Sigmoid colon (tissue), 7 donors: ENCODE data around the gene BCAS2. TPM values are rescaled to one million over a fixed set of nuclear protein-coding genes. Genes with fewer than 3 reads are reported as not detected.
"Not testable (repeated sequence)": the region's sequence is repeated elsewhere in the genome, so short reads cannot be mapped to it uniquely, and the experiment has no call there.

Experiments used
- DNase-seq: peaks from one replicate; pipeline ENCODE4 v3.0.0-alpha.2; 2019
- H3K27ac ChIP-seq, 4 donors: fragments of 200-600 bp; sonication (generic); one replicate each; pipeline ENCODE4 v1.5.1; 2016 to 2019; ENCODE audit warnings: mild to moderate bottlenecking in 1 of 4
- H3K27me3 ChIP-seq, 3 donors: fragments of 200-600 bp; sonication (generic); one replicate each; pipeline ENCODE4 v1.5.1; 2019; ENCODE audit warnings: mild to moderate bottlenecking in 1 of 3
- H3K36me3 ChIP-seq, 4 donors: fragments of 200-600 bp; sonication (generic); one replicate each; pipeline ENCODE4 v1.5.1; 2016 to 2019
- H3K4me1 ChIP-seq, 4 donors: fragments of 200-600 bp; sonication (generic); one replicate each; pipeline ENCODE4 v1.5.1; 2017 to 2019
- H3K4me3 ChIP-seq, 4 donors: fragments of 200-600 bp; sonication (generic); one replicate each; pipeline ENCODE4 v1.5.1; 2017 to 2019; ENCODE audit warnings: mild to moderate bottlenecking in 2 of 4, moderate library complexity in 1 of 4
- H3K9me3 ChIP-seq, 4 donors: fragments of 200-600 bp in 3 of 4; sonication (generic) in 3 of 4; one replicate each; pipeline versions ENCODE4 v1.5.1 to v1.6.1; 2013 to 2019
- EP300 ChIP-seq, 4 donors: sonication (generic); formaldehyde crosslinking; IDR thresholded peaks; one replicate each; pipeline ENCODE4 v1.6.1; 2017; ENCODE audit warnings: antibody characterized with exemption in 4 of 4
- POLR2A ChIP-seq, 2 donors: fragments of 450-650 bp; IDR thresholded peaks; one replicate each; pipeline ENCODE4 v1.6.1; 2016; ENCODE audit warnings: antibody characterized with exemption in 2 of 2, mild to moderate bottlenecking in 2 of 2, moderate library complexity in 2 of 2
- POLR2AphosphoS5 ChIP-seq, 4 donors: sonication (generic); formaldehyde crosslinking; IDR thresholded peaks; one replicate each; pipeline ENCODE4 v1.6.1; 2017; ENCODE audit warnings: antibody characterized with exemption in 4 of 4
- WGBS, 2 donors: extraction: QIAGEN DNeasy Blood & Tissue Kit; methylation state at CpG; one replicate each; pipeline ENCODE4 v1.1.7; 2013; 5-methylcytosine and 5-hydroxymethylcytosine counted together
- intact Hi-C: fragments of 100-400 bp; cut with DNase I; formaldehyde crosslinking; loops from one replicate; pipeline ENCODE4 v1.15.1; 2023
- polyA plus RNA-seq, 3 donors: library from polyadenylated mRNA; stranded (reverse); fragments of 200-250 nt; gene quantifications; one replicate each; pipeline ENCODE4 v1.2.3, GENCODE V29; 2013
- total RNA-seq, 4 donors: library from RNA; depleted of rRNA; stranded (reverse); fragments of >200 nt; gene quantifications; one replicate each; pipeline ENCODE4 v1.1.0, GENCODE V29; 2016
- TF ChIP-seq, protein P1 (sequence below), 4 experiments: fragments of 450-650 bp in 3 of 4; fragments of 200-600 bp in 1 of 4; IDR thresholded peaks; one replicate each; pipeline ENCODE4 v1.5.1; 2016 to 2019; ENCODE audit warnings: antibody characterized with exemption in 4 of 4, mild to moderate bottlenecking in 3 of 4, moderate library complexity in 2 of 4
- donor health status: healthy with polysubstance abuse.
- donor health status: Bipolar disorder and iron deficiency.
- donor health status: healthy.

BCAS2 gene
- total and polyA plus RNA-seq, 7 donors = 29.1 to 51.6 (median 40.0) TPM

- H3K27me3 ChIP-seq = no peaks in the 10 kb centered on the region
- no peaks in the 10 kb centered on the region for H3K9me3 ChIP-seq
- H3K36me3 ChIP-seq = peaks cover 9 to 44% (median 25%) of the 10 kb centered on the region in 4 donors
- DNase-seq = no peak
- H3K4me1 ChIP-seq = no peaks in the 10 kb centered on the region
- no peak overlapping the region for H3K4me3 ChIP-seq
- no peak for TF ChIP-seq EP300 (IDR thresholded peaks at IDR 0.05)
- TF ChIP-seq POLR2AphosphoS5 (IDR thresholded peaks at IDR 0.05) = no peak
- TF ChIP-seq POLR2A (IDR thresholded peaks at IDR 0.05) = no peak
- TF ChIP-seq, protein P1, sequence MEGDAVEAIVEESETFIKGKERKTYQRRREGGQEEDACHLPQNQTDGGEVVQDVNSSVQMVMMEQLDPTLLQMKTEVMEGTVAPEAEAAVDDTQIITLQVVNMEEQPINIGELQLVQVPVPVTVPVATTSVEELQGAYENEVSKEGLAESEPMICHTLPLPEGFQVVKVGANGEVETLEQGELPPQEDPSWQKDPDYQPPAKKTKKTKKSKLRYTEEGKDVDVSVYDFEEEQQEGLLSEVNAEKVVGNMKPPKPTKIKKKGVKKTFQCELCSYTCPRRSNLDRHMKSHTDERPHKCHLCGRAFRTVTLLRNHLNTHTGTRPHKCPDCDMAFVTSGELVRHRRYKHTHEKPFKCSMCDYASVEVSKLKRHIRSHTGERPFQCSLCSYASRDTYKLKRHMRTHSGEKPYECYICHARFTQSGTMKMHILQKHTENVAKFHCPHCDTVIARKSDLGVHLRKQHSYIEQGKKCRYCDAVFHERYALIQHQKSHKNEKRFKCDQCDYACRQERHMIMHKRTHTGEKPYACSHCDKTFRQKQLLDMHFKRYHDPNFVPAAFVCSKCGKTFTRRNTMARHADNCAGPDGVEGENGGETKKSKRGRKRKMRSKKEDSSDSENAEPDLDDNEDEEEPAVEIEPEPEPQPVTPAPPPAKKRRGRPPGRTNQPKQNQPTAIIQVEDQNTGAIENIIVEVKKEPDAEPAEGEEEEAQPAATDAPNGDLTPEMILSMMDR (IDR thresholded peaks at IDR 0.05) = no peak
- H3K27ac ChIP-seq = no peak overlapping the region
- intact Hi-C loops = no loop called here
Observed at GRCh38 chr1:114564141-114564540, 17.3 kb downstream of the BCAS2 start.

DNA sequence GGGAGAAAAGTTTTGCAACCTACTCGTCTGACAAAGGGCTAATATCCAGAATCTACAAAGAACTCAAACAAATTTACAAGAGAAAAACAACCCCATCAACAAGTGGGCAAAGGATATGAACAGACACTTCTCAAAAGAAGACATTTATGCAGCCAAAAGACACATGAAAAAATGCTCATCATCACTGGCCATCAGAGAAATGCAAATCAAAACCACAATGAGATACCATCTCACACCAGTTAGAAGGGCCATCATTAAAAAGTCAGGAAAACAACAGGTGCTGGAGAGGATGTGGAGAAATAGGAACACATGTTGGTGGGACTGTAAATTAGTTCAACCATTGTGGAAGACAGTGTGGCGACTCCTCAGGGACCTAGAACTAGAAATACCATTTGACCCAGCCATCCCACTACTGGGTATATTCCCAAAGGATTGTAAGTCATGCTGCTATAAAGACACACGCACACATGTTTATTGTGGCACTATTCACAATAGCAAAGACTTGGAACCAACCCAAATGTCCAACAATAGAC, 18.4 kb downstream of the BCAS2 start:
- H3K4me3 ChIP-seq, DNase-seq, H3K27me3 ChIP-seq, H3K9me3 ChIP-seq, H3K27ac ChIP-seq, intact Hi-C loops, H3K4me1 ChIP-seq: not testable (repeated sequence)
- peaks cover 7 to 33% (median 20%) of the 10 kb centered on the region in 4 donors for H3K36me3 ChIP-seq
- 87 to 93% methylated on average over 3 of the region's 3 CpGs for WGBS, 2 donors

GRCh38 chr1:114561333-114561732, 20.1 kb downstream of the BCAS2 start:
- no peak for DNase-seq
- Histone ChIP-seq H3K9me3 (no peaks in the 10 kb centered on the region), H3K27me3 (no peaks in the 10 kb centered on the region), H3K27ac (no peak overlapping the region), H3K4me3 (no peak overlapping the region), H3K36me3 (peaks cover 0 to 16% (median 7%) of the 10 kb centered on the region in 4 donors), H3K4me1 (no peaks in the 10 kb centered on the region)
- TF ChIP-seq, protein P1 (IDR thresholded peaks at IDR 0.05) = no peak
- TF ChIP-seq POLR2A (IDR thresholded peaks at IDR 0.05) (no peak), EP300 (IDR thresholded peaks at IDR 0.05) (no peak), POLR2AphosphoS5 (IDR thresholded peaks at IDR 0.05) (no peak)
- intact Hi-C loops = no loop called here
- 78 to 92% methylated on average over 1 of the region's 1 CpG for WGBS, 2 donors

GRCh38 chr1:114559356-114559755, 22.1 kb downstream of the BCAS2 start:
- TF ChIP-seq POLR2A (IDR thresholded peaks at IDR 0.05) (no peak), EP300 (IDR thresholded peaks at IDR 0.05) (no peak), POLR2AphosphoS5 (IDR thresholded peaks at IDR 0.05) (no peak)
- TF ChIP-seq, protein P1 (IDR thresholded peaks at IDR 0.05) = no peak
- Histone ChIP-seq H3K27me3 (no peaks in the 10 kb centered on the region), H3K36me3 (no peaks in the 10 kb centered on the region), H3K4me1 (no peaks in the 10 kb centered on the region), H3K4me3 (no peak overlapping the region), H3K9me3 (no peaks in the 10 kb centered on the region), H3K27ac (no peak overlapping the region)
- 75 to 78% methylated on average over 3 of the region's 3 CpGs for WGBS, 2 donors
- no peak for DNase-seq
- intact Hi-C loops = no loop called here

DNA sequence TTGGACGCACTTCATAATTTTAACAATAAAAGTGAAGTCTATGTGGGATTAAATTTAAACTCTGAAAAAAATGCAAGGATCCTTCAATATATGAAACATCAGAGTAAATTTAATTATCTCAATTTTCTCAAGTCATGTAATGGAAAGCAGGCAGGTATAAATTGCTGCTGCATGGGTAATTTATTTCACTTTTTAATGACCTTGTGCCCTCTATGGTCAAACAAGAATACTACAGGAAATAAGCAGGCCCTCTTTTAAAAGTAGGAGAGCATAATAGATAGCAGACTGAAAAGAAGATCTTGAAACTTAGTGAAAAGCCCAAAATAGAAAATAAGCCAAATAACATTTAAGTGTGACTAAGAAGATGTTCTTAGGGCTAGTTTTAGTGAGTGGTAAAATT, 22.9 kb downstream of the BCAS2 start:
- H3K4me3 ChIP-seq = no peak overlapping the region
- no peak for DNase-seq
- WGBS, 2 donors = 97% methylated on average over 1 of the region's 1 CpG
- no peaks in the 10 kb centered on the region for H3K9me3 ChIP-seq
- intact Hi-C loops = no loop called here
- no peak overlapping the region for H3K27ac ChIP-seq
- no peaks in the 10 kb centered on the region for H3K27me3 ChIP-seq
- H3K4me1 ChIP-seq = no peaks in the 10 kb centered on the region
- TF ChIP-seq, protein P1 (IDR thresholded peaks at IDR 0.05) = no peak
- no peak for TF ChIP-seq EP300 (IDR thresholded peaks at IDR 0.05)
- no peak for TF ChIP-seq POLR2A (IDR thresholded peaks at IDR 0.05)
- no peak for TF ChIP-seq POLR2AphosphoS5 (IDR thresholded peaks at IDR 0.05)
- no peaks in the 10 kb centered on the region for H3K36me3 ChIP-seq
